GM19239 (cell line): ENCODE data around the gene ZCCHC4.
A peak's percentile ranks its signal among the peaks of the same experiment; 100 is the strongest.
"Not testable (repeated sequence)": the region's sequence is repeated elsewhere in the genome, so short reads cannot be mapped to it uniquely, and the experiment has no call there.

Experiments
- DNase-seq: peaks from one replicate; pipeline ENCODE4 v3.0.0; 2011; ENCODE audit warnings: low spot score; ENCODE audit not compliant: insufficient read length
- FAIRE-seq: peaks from 2 replicates; lab custom pipeline; 2011; peaks lifted over from hg19 to GRCh38; lab: Jason Lieb, UNC

The ZCCHC4 gene

DNA sequence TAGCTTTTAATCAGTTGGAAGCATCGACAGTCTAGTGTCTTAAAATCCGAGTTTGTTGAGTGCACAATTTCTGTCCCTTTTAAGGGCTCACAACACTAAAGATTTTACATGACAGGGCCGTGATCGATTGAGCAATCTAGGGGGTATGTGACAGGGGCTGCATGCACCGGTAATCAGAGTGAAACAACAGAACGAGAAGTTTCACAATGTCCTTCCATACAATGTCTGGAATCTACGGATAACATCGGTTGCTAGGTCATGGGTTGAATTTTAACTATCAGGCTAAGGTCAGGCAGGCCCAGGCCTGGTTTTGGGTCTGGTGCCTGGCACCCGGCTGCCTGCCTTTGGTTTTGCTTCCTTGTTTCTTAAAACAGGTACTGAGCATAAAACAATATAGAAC is 60.0 kb downstream of the ZCCHC4 start:
- FAIRE-seq, DNase-seq: not testable (repeated sequence)

GRCh38 chr4:25376754-25377571 is 64.4 kb downstream of the ZCCHC4 start, which contains the start of gene ANAPC4:
Gene ANAPC4 (plus strand): TSS chr4:25377263. CDS start chr4:25377428, 165 bp downstream.
- DNase-seq: peak; percentile 88
- peak; percentile 86 for FAIRE-seq

DNA sequence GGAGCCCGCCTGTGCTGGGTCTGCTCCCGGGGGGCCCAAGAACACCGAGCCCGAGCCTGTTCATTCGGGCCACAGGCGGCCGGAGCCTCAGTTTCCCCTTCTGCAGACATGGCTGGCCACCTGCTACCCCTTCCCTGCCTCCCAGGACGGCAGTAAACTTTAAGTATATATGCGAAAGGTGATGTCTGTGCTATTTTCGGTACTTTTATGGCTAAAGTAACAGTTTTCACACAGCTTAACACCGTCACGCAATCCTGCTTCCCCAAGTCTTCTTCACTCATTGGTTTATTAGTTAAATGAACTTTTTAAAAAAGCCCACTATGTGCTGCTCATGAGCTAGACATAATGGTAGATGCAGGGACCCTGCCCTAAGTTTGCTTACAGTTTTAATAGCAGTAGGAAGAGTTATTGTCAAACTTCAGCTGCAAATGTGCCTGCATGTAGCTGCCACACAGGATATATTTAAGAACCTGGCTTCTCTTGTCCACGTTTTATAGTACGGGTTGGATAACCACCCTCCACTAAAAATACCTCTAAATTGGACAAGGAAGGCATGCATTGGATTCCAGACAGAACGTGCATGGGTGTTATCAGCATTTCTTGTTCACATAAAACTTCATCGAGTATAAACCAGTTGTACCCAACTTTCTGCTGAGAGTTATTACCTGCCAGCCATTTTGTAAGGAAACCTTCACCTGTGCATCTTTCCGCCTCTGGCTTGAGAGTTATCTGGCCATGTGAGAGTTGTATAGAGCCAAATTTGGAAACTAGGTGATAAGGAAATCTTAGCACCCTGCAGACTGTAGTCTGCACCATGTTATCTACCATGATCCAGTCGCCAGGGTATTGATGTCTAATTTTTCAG is 65.2 kb downstream of the ZCCHC4 start:
- no peak for DNase-seq
- FAIRE-seq: peak; percentile 59

GRCh38 chr4:25378437-25378743 is 65.8 kb downstream of the ZCCHC4 start:
- DNase-seq (no peak), FAIRE-seq (no peak)

- DNase-seq: no peak
- FAIRE-seq: no peak
Measured at GRCh38 chr4:25379591-25379990, 67.0 kb downstream of the ZCCHC4 start.

- DNase-seq: no peak
- no peak for FAIRE-seq
Measured at GRCh38 chr4:25383647-25384046, 71.1 kb downstream of the ZCCHC4 start.

DNA sequence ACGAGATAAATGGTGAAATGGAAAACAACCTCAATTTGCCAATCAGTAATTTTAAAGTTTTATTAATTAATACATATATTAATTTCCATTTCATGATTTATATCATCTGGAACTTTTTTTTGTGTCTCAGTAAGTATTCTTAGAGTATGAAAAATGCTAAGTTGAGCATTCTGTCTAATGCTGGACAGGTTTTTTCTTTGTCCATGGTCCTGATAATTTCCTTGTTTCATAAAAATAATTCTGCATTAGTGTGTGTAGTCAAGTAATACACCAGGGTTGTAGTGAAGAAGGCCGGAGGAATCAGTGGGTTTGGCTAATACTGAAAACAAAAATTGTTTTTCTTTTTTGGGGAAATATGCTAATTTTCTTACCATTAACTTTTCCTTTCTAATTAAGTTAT is 74.4 kb downstream of the ZCCHC4 start:
- no peak for DNase-seq
- FAIRE-seq: no peak

DNA sequence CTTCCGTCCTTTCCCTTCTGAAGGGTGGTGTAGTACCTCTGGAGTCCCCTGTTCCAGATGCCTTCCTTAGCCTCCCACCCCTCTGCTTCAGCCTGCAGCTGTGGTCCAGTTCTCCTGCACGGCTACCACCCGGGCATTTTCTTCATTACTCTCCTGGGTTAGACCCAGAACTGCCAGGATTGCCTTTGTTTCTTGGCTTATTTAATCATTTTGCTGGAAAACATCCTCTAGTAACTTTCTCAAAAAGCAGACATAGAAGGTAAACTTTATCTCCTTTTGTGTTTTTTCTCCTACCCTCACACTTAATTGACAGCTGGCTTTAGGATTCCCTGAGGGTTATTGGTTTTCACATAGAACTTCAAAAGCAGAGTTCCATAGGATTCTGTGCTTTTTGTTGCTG is 84.7 kb downstream of the ZCCHC4 start:
- FAIRE-seq (no peak), DNase-seq (no peak)

- DNase-seq (no peak), FAIRE-seq (no peak)
Measured at GRCh38 chr4:25399510-25399909, 86.9 kb downstream of the ZCCHC4 start.

DNA sequence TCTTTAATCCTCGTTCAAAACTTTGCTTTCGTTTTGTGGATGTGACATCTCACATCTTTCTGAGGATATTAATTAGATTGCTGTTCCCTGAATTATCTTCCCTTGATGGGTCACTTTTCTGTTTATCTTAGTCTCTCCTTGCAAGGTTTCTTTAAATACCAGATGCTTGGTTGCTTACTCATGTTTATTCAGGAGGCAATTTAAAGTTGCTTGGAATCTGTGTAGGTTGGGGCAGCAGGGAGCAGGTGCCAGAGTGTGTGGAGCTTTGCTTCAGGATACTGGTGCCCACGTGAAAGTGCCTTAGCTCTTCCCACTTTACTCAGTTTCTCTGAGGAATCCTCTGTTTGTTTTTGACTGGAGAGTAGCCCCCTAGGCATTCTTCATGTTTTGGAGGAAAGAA is 88.5 kb downstream of the ZCCHC4 start:
- DNase-seq: no peak
- no peak for FAIRE-seq

DNA sequence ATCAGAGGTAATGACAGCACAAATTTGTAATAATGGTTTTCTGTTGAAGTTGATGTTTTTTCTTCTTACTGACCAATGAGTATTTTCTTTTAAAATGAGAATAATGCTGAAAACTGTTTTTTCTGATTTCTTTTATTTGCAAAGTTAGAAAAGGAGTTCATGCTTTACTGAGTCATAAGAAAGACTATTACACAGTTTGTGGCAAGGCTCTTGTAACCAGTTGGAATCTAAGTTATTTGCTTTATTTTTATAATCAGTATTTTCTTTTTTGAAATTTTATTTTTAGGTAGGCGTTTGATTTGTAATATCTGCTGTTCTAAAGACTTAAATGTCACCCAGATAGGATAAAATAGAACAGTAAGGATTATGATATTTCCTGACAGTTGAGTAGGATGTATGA is 89.9 kb downstream of the ZCCHC4 start:
- FAIRE-seq: no peak
- DNase-seq: no peak

DNA sequence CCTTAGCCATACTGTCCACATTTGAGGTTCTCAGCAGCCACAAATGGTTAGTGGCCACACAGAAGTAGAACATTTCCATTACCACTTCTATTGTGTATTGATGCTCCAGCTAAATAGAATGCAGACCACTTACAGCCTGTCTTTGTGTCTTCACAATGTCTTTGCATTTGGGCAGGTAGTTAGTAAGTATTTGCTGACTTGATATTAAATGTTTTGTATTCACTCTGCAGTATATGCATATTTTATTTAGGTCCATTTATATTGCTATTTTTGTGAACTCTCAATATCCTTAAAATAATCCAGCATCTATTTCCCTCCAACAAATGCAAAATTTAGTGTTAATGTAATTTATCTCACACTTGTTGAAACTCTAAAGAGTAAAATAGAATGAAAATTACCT is 91.1 kb downstream of the ZCCHC4 start:
- FAIRE-seq: no peak

DNA sequence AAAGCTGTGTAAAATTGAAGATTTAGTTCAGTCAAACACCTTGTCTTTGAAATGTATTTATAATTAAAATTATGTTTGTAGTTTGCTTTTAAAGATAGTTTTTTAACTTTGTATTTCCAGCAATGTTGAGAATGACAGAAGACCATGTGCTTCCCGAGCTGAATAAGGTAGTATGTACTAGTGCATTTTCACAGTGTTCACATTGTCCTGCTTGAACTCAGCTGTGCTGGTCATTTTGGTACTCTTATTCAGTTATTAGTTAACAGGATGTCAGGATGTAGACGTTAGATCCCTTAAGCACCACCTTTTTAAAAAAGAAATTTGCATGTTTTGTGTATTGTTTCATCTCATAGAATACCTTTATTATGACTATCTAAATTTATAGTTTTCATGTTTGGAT is 92.9 kb downstream of the ZCCHC4 start:
- DNase-seq: no peak
- FAIRE-seq: no peak

More for the DNA sequence above, 91.1 kb downstream of the ZCCHC4 start:
- DNase-seq: no peak

GRCh38 chr4:25406081-25406692 is 93.6 kb downstream of the ZCCHC4 start:
- FAIRE-seq (no peak), DNase-seq (no peak)

GRCh38 chr4:25410820-25411529 is 98.4 kb downstream of the ZCCHC4 start:
- FAIRE-seq (no peak), DNase-seq (no peak)

- no peak for DNase-seq
- FAIRE-seq: no peak
Measured at GRCh38 chr4:25413261-25413660, 100.7 kb downstream of the ZCCHC4 start.

GRCh38 chr4:25417014-25417413 is 104.4 kb downstream of the ZCCHC4 start:
- DNase-seq (no peak), FAIRE-seq (no peak)
